Thyroid gland (tissue), 4 donors: ENCODE measurements around the gene PRDX5. TPM values are rescaled to one million over a fixed set of nuclear protein-coding genes. Genes with fewer than 3 reads are reported as not detected.

Experiments used
- DNase-seq, 2 donors: peaks; one replicate each; pipeline ENCODE4 v3.0.0-alpha.2; 2019
- H3K27ac ChIP-seq, 3 donors: fragments of 200-600 bp; sonication (generic); 1 replicate in 2 of 3; 2 replicates in 1 of 3; pipeline ENCODE4 v1.5.1; 2016 to 2019; ENCODE audit warnings: mild to moderate bottlenecking in 1 of 3, moderate library complexity in 1 of 3
- H3K27me3 ChIP-seq: fragments of 200-600 bp; sonication (generic); one replicate; pipeline ENCODE4 v1.5.1; 2019
- H3K36me3 ChIP-seq, 2 donors: fragments of 200-600 bp; sonication (generic); one replicate each; pipeline ENCODE4 v1.5.1; 2016 to 2019
- H3K4me1 ChIP-seq, 2 donors: fragments of 200-600 bp; sonication (generic); one replicate each; pipeline ENCODE4 v1.5.1; 2017 to 2019
- H3K4me3 ChIP-seq, 3 donors: fragments of 200-600 bp; sonication (generic); replicated peaks in 1 of 3; 1 replicate in 2 of 3; 2 replicates in 1 of 3; pipeline ENCODE4 v1.5.1; 2016; ENCODE audit warnings: mild to moderate bottlenecking in 1 of 3
- H3K9me3 ChIP-seq: fragments of 200-600 bp; sonication (generic); one replicate; pipeline ENCODE4 v1.5.1; 2017
- CTCF ChIP-seq, 6 experiments: fragments of 200-600 bp in 3 of 6; fragments of 450-650 bp in 3 of 6; sonication (generic) in 3 of 6; IDR thresholded peaks; one replicate each; pipeline ENCODE4 v1.5.1; 2016 to 2019; ENCODE audit warnings: antibody characterized with exemption in 6 of 6, mild to moderate bottlenecking in 2 of 6, inconsistent platforms in 1 of 6, moderate library complexity in 1 of 6
- POLR2A ChIP-seq, 2 donors: fragments of 450-650 bp; IDR thresholded peaks; one replicate each; pipeline ENCODE4 v1.6.1; 2017; ENCODE audit warnings: antibody characterized with exemption in 2 of 2, mild to moderate bottlenecking in 2 of 2, moderate library complexity in 1 of 2
- WGBS, 2 donors: methylation state at CpG; one replicate each; pipeline ENCODE4 v1.1.5; 2017; 5-methylcytosine and 5-hydroxymethylcytosine counted together
- intact Hi-C: fragments of 100-400 bp; cut with DNase I; formaldehyde crosslinking; loops from one replicate; pipeline ENCODE4 v1.15.1; 2023
- total RNA-seq, 4 donors: library from RNA; depleted of rRNA; stranded (reverse); fragments of >200 nt; gene quantifications; one replicate each; pipeline ENCODE4 v1.2.3, GENCODE V29; 2016

Gene PRDX5
- total RNA-seq, 4 donors from 2014 or later: 384 to 962 (median 653) TPM

GRCh38 chr11:64340671-64341335 is 22.9 kb downstream of the PRDX5 start:
- Histone ChIP-seq H3K4me3 (no peak overlapping the region), H3K27me3 (no peaks in the 10 kb centered on the region), H3K9me3 (no peaks in the 10 kb centered on the region), H3K27ac (no peak overlapping the region), H3K36me3 (no peaks in the 10 kb centered on the region), H3K4me1 (peaks cover 0 to 20% of the 10 kb centered on the region in 2 donors)
- intact Hi-C loops: no loop called here
- 45 to 47% methylated on average over 20 to 33 of the region's 33 CpGs for whole genome bisulfite sequencing, 2 donors
- no peak for DNase-seq
- TF ChIP-seq CTCF (IDR thresholded peaks at IDR 0.05) (no peak), POLR2A (IDR thresholded peaks at IDR 0.05) (no peak)

GRCh38 chr11:64341429-64341828 is 23.5 kb downstream of the PRDX5 start:
- H3K4me3 ChIP-seq: no peak overlapping the region
- 89 to 92% methylated on average over 8 to 14 of the region's 21 CpGs for WGBS, 2 donors

GRCh38 chr11:64341851-64342791 is 24.2 kb downstream of the PRDX5 start:
- peaks cover 0 to 20% of the 10 kb centered on the region in 2 donors for H3K4me1 ChIP-seq
- H3K36me3 ChIP-seq: no peaks in the 10 kb centered on the region
- H3K27me3 ChIP-seq: no peaks in the 10 kb centered on the region
- peak; percentile 91 to 93 for DNase-seq
- intact Hi-C loops: no loop called here
- peak in 1 of 2 donors; percentile 58 for TF ChIP-seq POLR2A (IDR thresholded peaks at IDR 0.05)
- peak in 4 of 6 experiments; percentile 15 to 59 (median 50) for TF ChIP-seq CTCF (IDR thresholded peaks at IDR 0.05)
- no peaks in the 10 kb centered on the region for H3K9me3 ChIP-seq
- H3K4me3 ChIP-seq: no peak overlapping the region
- peak overlapping the region in 1 of 3 donors; percentile 28 for H3K27ac ChIP-seq
- WGBS, 2 donors: 21 to 42% methylated on average over 16 to 33 of the region's 55 CpGs

More at GRCh38 chr11:64341429-64341828, 23.5 kb downstream of the PRDX5 start:
- DNase-seq: no peak
- H3K4me1 ChIP-seq: peaks cover 0 to 20% of the 10 kb centered on the region in 2 donors
- intact Hi-C loops: no loop called here
- H3K27me3 ChIP-seq: no peaks in the 10 kb centered on the region
- no peaks in the 10 kb centered on the region for H3K9me3 ChIP-seq
- TF ChIP-seq CTCF (IDR thresholded peaks at IDR 0.05) (no peak), POLR2A (IDR thresholded peaks at IDR 0.05) (no peak)
- no peaks in the 10 kb centered on the region for H3K36me3 ChIP-seq
- H3K27ac ChIP-seq: no peak overlapping the region

GRCh38 chr11:64342869-64343745 is 25.2 kb downstream of the PRDX5 start:
- Histone ChIP-seq H3K9me3 (no peaks in the 10 kb centered on the region), H3K27ac (no peak overlapping the region), H3K4me1 (peaks cover 0 to 20% of the 10 kb centered on the region in 2 donors), H3K4me3 (no peak overlapping the region), H3K27me3 (no peaks in the 10 kb centered on the region), H3K36me3 (no peaks in the 10 kb centered on the region)
- TF ChIP-seq CTCF (IDR thresholded peaks at IDR 0.05) (no peak), POLR2A (IDR thresholded peaks at IDR 0.05) (no peak)
- WGBS, 2 donors: 42 to 71% methylated on average over 12 to 26 of the region's 29 CpGs
- intact Hi-C loops: no loop called here
- DNase-seq: no peak
